Measurements from ENCODE around the gene CES3.

Gene CES3

DNA sequence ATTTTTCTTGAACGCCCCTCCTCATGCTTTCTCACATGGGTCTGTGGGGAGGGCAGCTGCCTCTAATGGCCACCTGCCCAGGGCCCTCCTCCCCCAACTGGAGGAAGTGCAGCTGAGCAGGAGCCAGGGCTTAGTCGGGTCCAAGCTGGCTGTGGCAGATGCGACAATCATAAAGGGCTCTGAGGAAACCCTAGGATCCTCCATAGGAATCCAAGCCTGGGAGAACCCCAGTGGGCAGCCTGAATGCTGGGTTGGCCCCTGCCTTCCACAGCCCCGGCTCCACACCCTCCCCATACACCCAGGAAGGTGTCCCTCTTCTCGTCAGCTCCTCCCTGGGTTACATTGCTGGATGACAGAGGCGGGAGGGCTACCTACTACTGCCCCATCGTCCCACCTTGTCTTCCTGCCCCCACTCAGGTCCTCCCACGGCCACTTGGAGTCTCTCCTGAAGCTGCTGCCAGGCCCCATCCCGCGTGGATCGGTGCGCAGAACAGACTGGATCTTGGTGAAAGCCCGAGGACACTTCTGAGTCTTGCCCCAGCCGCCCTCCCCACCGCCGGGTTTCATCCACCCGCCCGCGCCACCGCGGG lies 52.3 kb downstream of the CES3 start:
- no peak for DNase-seq

GRCh38 chr16:67013823-67014633 lies 53.0 kb downstream of the CES3 start:
- DNase-seq = peak; percentile 47

DNA sequence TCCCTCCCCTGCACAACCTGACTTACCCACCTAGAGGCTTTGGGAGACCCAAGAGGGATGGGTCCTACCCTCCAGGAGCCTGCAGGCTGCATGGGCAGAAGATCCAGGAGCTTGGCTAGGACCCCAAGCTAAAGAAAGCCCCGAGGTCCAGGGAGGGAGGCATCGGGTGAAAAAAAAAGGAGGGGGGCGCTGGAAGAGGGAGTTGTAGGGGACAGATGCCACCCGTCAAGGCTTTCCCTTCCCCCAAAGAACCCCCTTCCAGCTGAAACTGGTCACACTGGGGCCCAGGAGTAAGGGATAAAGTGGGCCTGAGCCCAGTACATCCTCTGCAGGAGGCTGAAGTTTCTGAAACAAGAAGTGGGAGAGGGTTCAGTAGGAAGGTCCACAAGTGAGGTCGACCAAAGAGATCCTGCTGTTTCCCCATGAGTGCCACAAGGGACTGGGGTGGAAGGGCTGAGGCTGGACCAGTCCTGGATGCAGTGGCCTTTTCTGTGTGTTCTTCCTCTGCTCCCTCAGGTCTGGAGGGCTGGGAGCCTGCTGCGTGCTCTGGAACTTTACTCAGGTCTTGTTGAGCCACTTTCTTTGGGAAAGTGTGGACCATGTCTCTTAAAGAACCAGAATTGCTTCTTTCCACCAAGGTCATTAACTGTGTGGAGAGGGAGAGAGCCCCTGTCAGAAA lies 53.7 kb downstream of the CES3 start:
- no peak for DNase-seq

DNA sequence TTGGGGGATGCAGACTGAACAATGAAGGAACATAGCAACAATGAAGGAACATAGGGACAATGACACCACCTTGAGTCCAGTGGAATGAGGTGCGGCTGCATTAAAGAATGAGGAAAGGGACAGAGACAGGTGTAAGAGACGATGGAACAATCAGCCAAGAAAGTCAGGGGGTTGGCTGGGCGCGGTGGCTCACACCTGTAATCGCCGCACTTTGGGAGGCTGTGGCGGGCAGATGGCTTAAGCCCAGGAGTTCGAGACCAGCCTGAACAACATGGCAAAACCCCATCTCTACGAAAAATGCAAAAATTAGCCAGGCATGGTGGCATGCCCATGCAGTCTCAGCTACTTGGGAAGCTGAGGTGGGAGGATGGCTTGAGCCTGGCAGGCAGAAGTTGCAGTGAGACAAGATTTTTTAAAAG lies 54.3 kb downstream of the CES3 start:
- no peak for DNase-seq

GRCh38 chr16:67016143-67016542 lies 55.1 kb downstream of the CES3 start:
- no peak for DNase-seq

DNA sequence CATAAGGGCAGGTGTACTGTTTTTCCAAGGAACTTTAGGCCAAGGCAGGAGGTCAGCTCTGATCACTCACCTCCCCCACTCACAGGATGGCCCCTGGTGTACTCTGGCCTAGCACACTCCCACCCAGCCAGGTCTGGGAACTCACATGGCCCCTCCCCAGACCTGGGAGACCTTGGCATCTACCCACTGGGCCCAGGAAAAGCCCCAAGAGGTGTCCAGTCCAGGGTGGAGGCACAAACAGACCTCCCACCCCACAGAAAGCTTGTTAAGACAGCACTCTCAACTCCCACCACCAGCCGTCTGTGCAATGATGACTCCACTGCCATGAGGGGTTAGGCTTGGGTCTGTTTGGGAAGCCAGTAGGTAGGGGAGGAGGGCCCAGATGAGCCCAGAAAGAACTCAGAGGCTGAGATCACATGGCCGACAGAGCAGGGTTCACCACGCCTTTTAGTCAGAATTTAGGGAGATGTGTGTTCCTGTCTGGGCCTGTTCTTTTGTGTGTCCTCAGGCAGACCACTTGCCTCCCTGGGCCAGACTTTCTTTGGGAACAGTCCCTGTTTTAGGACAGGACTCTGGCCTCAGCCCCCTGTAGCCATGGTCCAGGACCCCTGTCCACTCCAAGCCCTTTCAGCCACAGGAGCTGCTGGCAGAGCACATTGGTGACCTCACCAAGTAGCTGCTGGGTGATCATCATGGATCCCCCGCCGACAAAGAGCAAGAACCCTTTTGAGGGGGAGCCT lies 55.8 kb downstream of the CES3 start:
- no peak for DNase-seq

DNA sequence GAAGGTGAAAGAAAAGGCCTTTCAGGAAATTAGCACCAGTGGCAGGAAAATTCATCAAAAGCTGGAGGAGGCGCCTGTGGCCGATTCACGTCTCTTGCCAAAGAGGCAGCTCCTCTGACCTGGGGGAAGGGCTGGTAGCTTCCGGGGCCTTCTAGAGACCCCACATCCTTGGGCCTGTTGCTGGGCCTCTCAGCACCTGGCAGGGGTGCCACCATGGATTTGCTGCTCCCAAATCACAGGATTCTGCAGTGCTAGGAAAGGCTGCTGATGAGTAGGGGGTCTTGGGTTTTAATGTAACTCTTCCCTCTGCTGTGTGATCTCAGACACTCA lies 56.3 kb downstream of the CES3 start:
- DNase-seq = no peak

GRCh38 chr16:67017810-67018488 lies 56.9 kb downstream of the CES3 start:
- DNase-seq = peak; percentile 69

DNA sequence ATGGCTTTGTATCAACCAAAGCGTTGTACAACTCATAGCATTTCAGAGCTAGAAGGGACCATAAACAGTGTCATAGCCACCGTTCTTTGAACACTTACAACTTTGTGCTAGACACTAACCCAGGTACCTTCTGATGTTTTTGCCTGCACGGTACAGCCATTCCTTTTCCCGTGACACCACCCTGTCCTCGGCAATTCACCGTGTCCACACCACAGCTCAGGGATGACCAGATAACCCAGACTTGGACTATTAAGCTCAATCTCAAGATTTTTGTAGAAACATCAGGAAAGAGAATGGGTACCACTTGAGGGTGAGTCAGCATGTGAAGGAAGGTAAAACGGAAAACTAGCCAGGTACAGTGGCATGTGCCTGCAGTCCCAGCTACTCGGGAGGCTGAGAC lies 58.1 kb downstream of the CES3 start:
- no peak for DNase-seq

- no peak for DNase-seq
These were observed 60.3 kb downstream of the CES3 start for GRCh38 chr16:67021321-67021720.

- DNase-seq = no peak
These were observed 61.6 kb downstream of the CES3 start for GRCh38 chr16:67022531-67023214.

- no peak for DNase-seq
These were observed 62.6 kb downstream of the CES3 start for GRCh38 chr16:67023689-67024088.
